Activated CD8-positive, alpha-beta T cell treated with anti-CD3 and anti-CD28 coated beads for 36 hours (primary cell): ENCODE data around the gene SHISA3. TPM values are rescaled to one million over a fixed set of nuclear protein-coding genes. Genes with fewer than 3 reads are reported as not detected.

ENCODE experiments used
- ATAC-seq: fragments of 200-7000 bp; cut with Tn5 transposase; one replicate; pipeline ENCODE4 v1.10.0; 2021; ENCODE audit warnings: mild to moderate bottlenecking, moderate library complexity
- CTCF ChIA-PET: fragments of 350-600 bp; sonication (Branson Sonifier 250); formaldehyde crosslinking; loops from one replicate; lab custom pipeline; 2021; ENCODE audit warnings: antibody characterized with exemption; lab: Charles Lee
- POLR2A ChIA-PET: fragments of 350-600 bp; sonication (Branson Sonifier 250); formaldehyde crosslinking; loops from one replicate; lab custom pipeline; 2021; ENCODE audit warnings: antibody characterized with exemption; lab: Charles Lee
- DNase-seq: peaks from one replicate; pipeline ENCODE4 v3.0.0-alpha.2; 2020
- H3K27ac Mint-ChIP-seq: one replicate; pipeline ENCODE4 v1.8.0; 2021; ENCODE audit warnings: mild to moderate bottlenecking, mixed read lengths
- H3K27me3 Mint-ChIP-seq: one replicate; pipeline ENCODE4 v1.8.0; 2021; ENCODE audit warnings: mixed read lengths
- H3K36me3 Mint-ChIP-seq: one replicate; pipeline ENCODE4 v1.8.0; 2021; ENCODE audit warnings: low read depth, mixed read lengths
- H3K4me1 Mint-ChIP-seq: one replicate; pipeline ENCODE4 v1.8.0; 2021; ENCODE audit warnings: low read depth, mixed read lengths
- H3K4me3 Mint-ChIP-seq: one replicate; pipeline ENCODE4 v1.8.0; 2021; ENCODE audit warnings: mild to moderate bottlenecking, moderate library complexity, mixed read lengths
- H3K9me3 Mint-ChIP-seq: one replicate; pipeline ENCODE4 v1.8.0; 2021; ENCODE audit warnings: mixed read lengths
- CTCF ChIP-seq: fragments of 200-600 bp; IDR thresholded peaks from one replicate; pipeline ENCODE4 v1.8.0; 2022; ENCODE audit warnings: antibody characterized with exemption, mild to moderate bottlenecking
- intact Hi-C: fragments of 100-400 bp; cut with micrococcal nuclease; formaldehyde crosslinking; loops from one replicate; pipeline ENCODE4 v1.10.0; 2022
- total RNA-seq, 2 experiments: library from RNA; stranded (reverse); gene quantifications; one replicate each; pipeline ENCODE4 v1.2.3, GENCODE V29; 2021

The SHISA3 gene
- total RNA-seq, 2 experiments from 2014 or later = 0.23 TPM; not detected in 1

- ChIA-PET POLR2A (no interaction called here), CTCF (no interaction called here)
- DNase-seq (no peak), ATAC-seq (no peak)
- Mint-ChIP-seq H3K9me3 (no peaks in the 10 kb centered on the region), H3K27me3 (peaks cover 11% of the 10 kb centered on the region), H3K4me1 (no peaks in the 10 kb centered on the region), H3K4me3 (no peak overlapping the region), H3K36me3 (no peaks in the 10 kb centered on the region), H3K27ac (no peak overlapping the region)
- TF ChIP-seq CTCF = no peak
- intact Hi-C loops = no loop called here
Observed at GRCh38 chr4:42390622-42391354, 6.5 kb upstream of the SHISA3 start.

- ChIA-PET POLR2A (no interaction called here), CTCF (no interaction called here)
- H3K27ac Mint-ChIP-seq = no peak overlapping the region
- ATAC-seq (no peak), DNase-seq (no peak)
- intact Hi-C loops = no loop called here
- H3K27me3 Mint-ChIP-seq = peaks cover 12% of the 10 kb centered on the region
- H3K36me3 Mint-ChIP-seq = no peaks in the 10 kb centered on the region
- no peak overlapping the region for H3K4me3 Mint-ChIP-seq
- peaks cover under 1% of the 10 kb centered on the region for H3K4me1 Mint-ChIP-seq
- no peaks in the 10 kb centered on the region for H3K9me3 Mint-ChIP-seq
- TF ChIP-seq CTCF = no peak
Observed at GRCh38 chr4:42391355-42391664, 6.0 kb upstream of the SHISA3 start.

GRCh38 chr4:42391981-42392380, 5.3 kb upstream of the SHISA3 start:
- ATAC-seq (no peak), DNase-seq (no peak)
- Mint-ChIP-seq H3K4me3 (no peak overlapping the region), H3K36me3 (no peaks in the 10 kb centered on the region), H3K27me3 (peaks cover 19% of the 10 kb centered on the region), H3K4me1 (peaks cover 8% of the 10 kb centered on the region), H3K27ac (no peak overlapping the region), H3K9me3 (no peaks in the 10 kb centered on the region)
- CTCF ChIA-PET = no interaction called here
- intact Hi-C loops = no loop called here
- POLR2A ChIA-PET = no interaction called here
- TF ChIP-seq CTCF = no peak

GRCh38 chr4:42392436-42392835, 4.9 kb upstream of the SHISA3 start:
- Mint-ChIP-seq H3K9me3 (no peaks in the 10 kb centered on the region), H3K4me3 (no peak overlapping the region), H3K4me1 (peaks cover 10% of the 10 kb centered on the region), H3K27me3 (peaks cover 23% of the 10 kb centered on the region), H3K36me3 (no peaks in the 10 kb centered on the region), H3K27ac (no peak overlapping the region)
- ChIA-PET CTCF (no interaction called here), POLR2A (no interaction called here)
- no peak for ATAC-seq
- no peak for DNase-seq
- TF ChIP-seq CTCF = no peak
- intact Hi-C loops = no loop called here

GRCh38 chr4:42395595-42395994, 1.7 kb upstream of the SHISA3 start:
- no peaks in the 10 kb centered on the region for H3K9me3 Mint-ChIP-seq
- CTCF ChIA-PET = interaction anchor here (1.4 to 1.6 kb wide), 3 partner anchors 113 to 124 kb away, joined by 3 to 4 read pairs (median 3); no protein-coding TSS in a partner anchor
- no peak for DNase-seq
- POLR2A ChIA-PET = no interaction called here
- no peaks in the 10 kb centered on the region for H3K36me3 Mint-ChIP-seq
- no peak overlapping the region for H3K27ac Mint-ChIP-seq
- intact Hi-C loops = no loop called here
- peaks cover 21% of the 10 kb centered on the region for H3K4me1 Mint-ChIP-seq
- peaks cover 49% of the 10 kb centered on the region for H3K27me3 Mint-ChIP-seq
- no peak for TF ChIP-seq CTCF
- H3K4me3 Mint-ChIP-seq = no peak overlapping the region
- no peak for ATAC-seq
